CD1c-positive myeloid dendritic cell (primary cell): ENCODE results near the gene PHYKPL.

Source experiments
- DNase-seq: peaks from one replicate; pipeline ENCODE4 v3.0.0-alpha.2; 2016; ENCODE audit errors: extremely low spot score

Gene PHYKPL

DNA sequence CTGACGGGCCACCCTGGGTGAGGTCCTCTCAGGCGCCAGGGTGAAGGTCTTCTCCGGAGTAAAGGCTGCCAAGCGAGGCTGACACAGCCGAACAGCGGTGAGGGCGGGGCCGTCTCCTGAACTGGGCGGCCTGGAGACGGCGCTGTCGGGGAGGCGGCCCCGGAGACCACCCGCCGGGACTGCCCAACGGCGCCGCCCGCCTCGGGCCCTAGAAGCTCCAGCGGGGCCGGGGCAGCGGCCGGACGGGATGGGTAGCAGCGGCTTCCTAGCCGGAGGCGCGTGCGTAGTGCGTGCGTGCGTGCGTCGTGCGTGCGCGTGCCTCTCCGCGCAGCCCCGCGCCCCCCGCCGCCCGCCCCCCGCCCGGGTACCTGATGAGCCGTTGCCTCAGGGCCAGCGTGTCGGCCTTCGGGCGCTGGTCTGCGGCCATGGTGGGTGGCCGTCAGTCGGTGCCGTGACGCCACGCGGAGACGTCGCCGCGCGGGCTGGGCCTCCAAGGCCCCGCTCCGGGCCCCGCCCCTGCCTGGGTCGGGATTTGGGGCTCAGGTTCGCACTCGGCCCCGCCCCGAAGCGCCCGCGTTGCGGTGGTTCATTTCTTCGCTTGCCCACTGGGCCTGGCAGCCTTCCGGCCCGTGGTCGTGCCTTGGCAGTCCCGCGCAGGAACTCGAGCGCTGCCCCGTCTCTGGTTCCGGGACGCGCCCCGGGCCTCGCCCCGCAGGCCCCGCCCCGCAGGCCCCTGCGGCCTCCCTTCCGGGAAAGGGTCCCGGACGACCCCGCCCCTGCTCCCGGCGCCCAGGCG lies at the start of gene PHYKPL:
Gene PHYKPL, minus strand, starts transcription at position 679 of the 796 bp plus-strand sequence. Its CDS starts 252 bp downstream, at position 427.
- DNase-seq = peak; percentile 77

DNA sequence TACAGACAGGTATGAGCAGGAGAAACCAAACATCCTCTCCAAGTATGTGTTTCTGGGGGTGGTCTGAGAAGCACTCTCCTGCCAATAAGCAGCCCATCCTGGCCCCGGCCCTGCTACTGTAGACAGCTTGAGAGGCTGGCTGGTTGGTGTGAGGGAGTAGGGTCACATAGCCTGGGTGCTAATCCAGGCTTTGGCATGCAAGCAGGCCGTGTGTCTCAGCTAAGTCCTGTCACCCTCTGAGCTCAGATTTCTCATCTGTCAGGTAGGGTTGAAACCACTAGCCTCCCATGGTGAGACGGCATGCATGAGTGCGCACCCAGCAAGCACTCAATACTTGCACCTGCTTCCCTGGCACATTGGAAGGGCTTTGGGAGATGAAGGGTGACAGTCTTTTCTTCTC lies 49.8 kb upstream of the PHYKPL start:
- no peak for DNase-seq

DNA sequence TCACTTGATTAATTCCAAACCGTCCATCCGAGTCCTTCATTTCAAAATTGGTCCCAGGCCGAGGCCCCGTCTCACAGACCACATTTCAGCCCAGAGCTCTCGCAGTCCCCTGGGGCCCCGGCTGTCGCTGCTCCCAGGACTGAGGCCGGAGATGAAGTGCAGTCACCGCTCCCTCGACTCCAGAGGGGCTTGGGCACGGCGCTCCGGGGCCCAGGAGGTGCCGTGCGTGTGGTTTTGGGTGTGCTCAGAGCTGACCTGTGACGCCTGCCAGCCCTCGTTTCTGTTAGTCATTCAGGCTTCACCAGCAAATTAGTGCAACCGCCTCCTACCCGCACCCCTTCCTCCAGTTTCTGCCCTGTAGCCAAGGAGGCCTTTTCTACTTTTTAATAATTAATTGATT lies 48.7 kb upstream of the PHYKPL start:
- DNase-seq = no peak

DNA sequence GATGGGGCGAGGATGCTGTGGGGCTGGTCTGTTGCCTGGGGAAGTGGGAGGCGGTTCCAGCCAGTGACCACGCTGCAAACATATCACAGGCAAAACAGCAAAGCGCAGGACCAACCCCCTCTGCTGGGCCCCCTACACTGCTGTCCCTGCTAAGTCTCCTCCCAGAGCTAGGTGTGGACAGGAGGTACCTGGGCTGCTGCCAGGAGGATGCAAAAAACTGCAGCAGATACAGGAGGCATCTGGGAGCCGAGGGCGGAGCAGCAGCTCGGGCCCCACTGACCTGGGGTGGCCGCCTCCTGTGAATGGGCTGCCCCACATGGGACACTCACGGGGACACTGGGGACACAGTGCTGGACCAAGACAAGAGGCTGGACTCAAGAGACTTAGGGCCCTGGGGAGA lies 48.0 kb upstream of the PHYKPL start:
- no peak for DNase-seq

DNA sequence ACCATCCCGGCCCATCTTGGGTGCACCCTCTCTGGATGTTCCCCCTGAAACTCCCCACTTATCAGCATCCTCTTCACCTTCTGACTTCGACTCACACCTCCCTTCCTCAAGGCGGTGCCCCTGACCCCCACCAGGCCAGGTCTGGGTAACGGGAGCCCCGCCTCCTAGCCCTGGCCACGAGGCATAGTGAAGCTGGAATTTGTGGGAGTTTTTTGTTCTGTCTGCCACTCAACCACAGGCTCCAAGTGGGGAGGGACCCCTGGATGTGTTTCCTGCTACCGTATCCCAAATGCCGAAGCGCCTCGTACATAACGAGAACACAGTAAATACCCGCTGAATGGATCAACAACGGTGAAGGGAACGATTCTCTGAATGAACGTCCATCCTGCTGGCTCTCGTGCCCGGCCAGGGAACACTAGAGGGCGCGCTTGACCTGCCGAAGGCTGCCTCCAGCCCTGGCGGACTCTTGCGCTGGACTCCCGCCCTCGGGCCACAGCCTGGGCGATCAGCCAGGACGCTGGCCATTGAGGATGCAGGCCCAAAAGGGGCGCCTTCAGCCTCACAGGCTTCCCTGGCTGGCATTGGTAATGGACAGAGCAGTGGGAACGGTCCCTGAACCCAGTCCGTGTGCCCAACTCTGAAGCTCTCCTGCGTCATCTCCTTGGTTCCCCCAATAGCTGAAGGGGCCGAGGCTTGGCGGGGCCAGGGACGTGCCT lies 47.3 kb upstream of the PHYKPL start:
- DNase-seq = peak; percentile 84

DNA sequence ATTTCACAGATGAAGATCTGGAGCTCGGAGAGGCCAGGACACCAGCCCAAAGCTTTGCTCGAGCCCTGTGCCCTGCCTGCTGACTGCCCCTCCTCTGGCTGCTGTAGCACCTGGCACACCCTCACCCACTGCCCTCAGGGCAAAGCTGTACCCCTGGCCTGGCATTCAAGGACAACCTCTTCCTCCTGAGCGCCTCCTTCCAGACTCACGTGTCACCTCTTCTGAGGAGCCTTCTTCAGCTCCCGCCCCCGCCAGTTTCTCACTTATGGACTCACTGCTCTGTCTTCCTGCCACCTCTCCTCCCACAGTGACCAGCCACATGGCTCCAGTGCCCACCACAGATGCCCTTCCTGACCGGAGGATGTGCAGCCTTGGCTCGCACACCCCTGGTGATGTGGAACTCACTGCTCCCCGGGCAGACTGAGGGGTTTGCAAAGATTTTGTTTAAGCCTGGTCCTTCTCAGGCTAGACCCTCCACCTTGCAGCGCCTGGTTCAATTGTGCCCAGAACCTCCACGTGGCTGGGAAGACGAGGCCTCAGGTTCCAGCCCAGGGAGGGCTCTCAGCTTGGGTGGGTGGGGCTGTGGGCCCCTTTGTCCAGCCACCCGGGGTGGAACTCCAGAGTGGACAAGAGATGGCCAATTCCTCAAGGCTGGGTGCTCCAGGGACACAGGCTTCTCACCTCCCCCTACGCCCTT lies 46.6 kb upstream of the PHYKPL start:
- no peak for DNase-seq

DNA sequence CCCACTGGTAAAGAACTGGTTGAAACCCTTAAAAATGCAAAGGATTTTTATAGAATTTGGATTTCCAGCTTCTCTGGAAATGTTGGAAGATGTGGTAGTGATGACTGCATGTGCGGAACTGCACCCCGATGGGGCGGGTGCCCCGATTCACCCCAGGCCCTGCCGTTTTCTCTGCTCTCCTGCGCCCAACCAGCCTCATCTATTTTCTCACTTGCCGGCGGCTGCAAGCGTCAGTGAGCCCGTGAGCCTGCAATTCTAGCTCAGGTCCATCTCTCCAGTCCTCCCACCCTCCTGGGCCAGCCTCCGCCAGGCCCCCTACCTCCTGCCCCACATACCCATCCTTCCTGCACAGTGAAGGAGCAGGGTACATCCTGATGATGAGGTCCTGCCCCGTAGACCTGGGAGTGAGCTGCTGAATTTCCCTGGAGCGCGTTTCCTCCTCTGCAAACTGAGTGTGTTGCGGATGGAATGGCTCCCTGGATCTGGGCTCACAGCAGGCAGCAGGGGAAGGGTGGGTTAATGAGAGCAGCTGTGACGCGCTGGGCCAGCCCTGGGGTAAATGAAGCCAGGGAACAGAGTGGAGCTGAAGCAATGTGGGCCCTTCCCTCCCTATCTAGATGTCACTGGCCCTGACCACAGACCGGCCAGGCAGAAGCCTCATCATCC lies 45.9 kb upstream of the PHYKPL start:
- DNase-seq = no peak

DNA sequence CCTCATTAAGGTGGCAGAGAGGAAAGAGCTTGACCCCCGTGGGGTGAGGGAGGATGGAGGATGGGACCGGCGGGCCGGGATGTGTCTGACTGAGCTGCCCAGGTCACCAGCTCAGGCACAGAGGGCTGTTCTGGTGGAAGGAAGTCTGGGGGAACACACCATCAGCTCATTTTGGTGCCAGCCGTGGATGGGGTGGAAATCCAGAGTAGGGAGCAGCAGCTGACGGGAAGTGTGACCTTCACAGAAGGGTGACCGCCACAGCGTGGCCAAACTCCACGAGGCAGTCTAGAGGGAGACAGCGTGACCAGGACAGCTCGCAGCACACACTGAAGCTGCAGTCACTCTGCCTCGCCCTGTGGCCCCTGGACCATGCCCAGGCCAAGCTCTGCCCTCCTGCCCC lies 45.3 kb upstream of the PHYKPL start:
- no peak for DNase-seq

DNA sequence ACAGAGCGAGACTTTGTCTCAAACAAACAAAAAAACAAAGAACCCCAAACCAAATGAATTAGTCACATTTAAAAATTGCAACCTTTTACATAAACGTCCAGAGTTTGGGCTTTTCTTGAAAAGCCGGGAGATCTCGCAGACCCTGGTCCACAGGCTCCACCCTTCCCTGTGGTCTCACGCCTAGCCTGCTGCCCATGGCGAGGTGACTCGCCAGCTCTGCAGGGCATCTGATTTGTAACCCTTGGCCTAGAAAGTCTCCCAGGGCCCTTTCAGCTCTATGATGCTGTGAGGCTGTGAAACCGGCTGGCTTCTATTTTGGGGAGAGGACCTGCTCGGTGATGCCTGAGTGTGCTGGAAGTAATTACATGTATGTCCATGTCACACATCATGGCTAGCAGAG lies 44.7 kb upstream of the PHYKPL start:
- no peak for DNase-seq

DNA sequence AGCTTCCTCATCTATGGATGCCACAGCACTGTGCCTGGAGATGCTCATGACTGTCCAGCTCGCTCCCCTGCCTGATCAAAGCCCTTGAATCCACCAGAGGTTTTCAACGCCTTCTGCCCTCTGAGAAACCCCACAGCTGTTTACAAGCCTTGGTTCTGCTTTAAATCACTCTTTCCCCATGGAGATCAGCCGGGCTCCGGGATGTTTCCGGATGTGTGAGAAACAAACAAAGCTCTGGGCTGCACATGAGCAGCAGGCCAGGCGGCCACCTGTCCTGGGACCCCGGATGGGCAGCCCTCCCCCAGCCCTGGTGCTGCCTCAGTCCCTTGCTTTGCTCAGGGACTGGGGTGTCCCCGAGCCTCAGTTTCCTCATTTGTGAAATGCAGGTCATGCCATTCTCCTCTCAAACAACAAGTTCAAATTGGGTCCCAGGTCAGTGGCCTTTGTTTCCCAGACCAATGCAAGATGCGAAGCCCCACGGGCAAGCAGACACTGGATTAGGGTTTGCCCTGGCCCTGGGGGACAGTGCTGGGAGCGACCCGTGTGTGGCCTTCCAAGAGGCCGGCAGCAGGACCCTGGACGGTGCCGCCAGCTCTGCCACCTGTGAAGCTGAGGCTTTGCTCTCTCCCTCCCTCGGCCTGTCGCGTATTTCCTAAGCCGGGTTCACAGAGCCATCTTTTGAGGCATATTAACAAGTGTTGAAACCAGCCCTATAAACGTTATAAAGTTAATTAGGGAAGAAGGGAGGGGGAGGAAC lies 42.4 kb upstream of the PHYKPL start:
- DNase-seq = no peak

DNA sequence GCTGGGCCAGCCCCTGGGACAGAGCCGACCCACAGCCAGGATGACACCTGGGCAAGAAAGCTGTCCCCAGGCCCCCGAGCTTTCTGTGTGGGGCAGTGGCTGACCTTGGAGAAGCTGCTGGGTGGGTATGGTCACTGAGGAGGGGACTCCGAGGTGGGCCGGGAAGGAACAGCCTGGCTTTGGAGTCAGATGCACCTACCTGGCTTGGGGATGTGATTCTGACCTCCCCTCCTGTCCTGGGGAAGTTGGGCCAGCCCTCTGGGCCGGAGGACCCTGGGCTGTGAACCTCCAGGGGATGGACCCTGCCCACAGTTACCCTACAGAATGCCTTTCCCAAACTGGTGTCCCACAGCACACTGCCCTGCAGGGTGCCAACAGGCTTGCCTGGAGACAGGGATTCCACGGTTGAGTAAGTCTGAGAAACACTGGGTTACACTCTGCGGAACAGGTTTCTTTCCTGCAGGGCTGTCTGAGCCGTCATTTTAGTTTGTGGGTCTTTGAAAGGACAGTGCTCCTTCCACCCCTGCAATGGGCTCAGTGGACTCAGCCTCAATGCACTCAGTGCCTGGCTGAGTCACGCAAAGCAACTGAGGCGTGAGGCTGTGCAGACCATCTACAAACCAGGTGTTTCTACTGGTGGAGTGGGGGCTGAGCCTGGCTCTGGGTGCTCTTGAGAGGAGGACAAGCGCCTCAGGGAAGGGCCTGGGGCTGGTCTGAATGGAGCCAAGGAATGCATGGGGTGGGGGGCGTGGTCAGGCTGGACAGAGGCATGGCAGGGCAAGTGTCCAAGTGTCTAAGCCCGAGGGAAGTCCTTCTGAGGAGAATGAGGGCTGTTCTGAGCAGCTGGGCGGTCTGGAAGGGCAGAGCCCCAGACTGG lies 41.3 kb upstream of the PHYKPL start:
- no peak for DNase-seq

DNA sequence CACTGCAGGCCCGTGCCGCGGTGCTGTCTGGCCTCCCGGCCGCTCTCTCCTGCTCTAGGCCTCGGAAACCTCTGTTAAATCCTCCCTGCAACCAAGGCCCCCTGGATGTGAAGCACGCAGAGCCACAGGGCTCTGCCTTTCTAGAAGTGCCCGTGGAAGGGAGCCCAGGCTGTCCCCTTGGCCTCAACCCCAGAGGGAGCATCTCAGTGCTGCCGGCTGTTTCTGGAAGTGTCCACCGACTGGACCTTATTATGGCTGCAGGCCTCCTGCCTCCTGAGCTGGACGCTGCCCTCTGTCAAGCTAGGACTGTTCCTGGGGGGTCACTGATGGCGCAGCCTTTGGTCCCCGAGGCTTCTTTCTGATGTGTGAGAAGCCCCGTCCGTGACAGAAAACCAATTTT lies 40.4 kb upstream of the PHYKPL start:
- no peak for DNase-seq

DNA sequence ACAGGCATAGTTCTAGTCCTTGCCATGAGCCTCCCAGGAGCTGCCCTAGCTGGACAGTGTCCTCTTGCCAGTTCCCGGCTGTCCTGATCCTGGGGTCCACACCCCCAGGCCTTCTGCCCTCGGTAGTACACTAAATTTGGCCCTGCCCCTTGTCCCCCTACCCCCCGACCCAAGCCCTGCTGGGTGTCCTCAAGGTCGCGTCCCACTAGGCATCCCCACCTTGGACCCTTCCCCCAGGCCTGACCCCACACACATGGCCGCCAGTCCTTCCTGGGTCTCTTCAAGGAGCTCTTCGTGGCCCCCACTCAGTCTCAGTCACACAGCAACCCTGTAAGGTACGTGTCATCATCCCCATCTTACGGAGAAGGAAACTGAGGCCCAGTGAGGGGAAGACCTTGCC lies 40.0 kb upstream of the PHYKPL start:
- no peak for DNase-seq

DNA sequence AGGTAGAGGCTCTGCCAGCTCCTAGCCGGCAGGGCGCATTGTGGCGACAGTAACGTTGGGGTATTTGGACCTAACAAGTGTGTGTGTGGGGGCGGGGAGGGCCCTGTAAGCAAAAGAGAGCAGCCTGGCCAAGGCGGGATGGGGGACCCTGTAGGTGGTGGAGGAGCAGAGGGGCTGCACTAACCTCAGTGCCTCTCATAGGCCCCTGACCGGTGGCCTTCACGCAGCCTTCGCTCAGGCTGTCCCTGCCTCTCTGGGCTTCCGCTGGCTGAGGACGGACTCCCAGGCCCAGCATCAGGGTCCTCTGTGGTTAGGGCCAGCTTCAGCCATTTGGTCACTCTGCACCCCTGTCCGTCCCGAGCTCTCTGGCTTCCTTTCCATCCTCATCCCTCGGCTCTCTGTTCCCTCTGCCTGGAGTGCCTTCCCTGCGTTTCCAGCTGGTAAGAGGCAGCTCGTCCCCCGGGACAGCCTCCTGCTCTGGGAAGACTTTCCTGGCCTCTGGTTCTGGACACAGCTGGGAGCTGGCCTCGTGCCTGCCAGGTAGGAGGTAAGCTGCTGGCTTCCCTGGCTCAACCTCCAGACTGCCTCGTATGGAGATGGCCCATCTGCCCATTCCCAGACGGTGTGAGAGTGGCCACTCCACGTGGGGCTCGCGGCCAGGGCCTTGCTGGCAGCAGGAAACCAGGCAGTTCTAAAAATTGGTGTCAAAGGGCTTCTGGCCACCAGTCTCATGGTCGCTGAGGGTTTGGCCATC lies 39.3 kb upstream of the PHYKPL start:
- no peak for DNase-seq

DNA sequence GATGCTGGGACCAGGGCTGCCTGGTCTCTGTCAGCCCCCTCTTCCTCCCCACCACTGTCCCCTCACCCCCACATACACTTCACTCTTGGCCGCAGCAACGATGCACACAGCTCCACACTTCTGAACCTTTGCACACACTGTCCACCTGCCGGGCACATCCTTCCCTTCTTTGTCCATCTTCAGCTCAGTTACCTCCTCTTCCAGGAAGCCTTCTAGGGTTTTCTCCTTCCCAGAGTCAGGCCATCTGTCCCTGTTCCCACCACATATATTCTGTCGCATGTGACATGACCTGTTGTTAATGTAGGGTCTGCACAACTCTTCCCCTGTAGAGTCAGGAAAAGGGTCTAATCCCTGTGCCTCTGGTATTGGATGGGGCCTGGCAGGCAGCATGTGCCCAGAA lies 38.6 kb upstream of the PHYKPL start:
- no peak for DNase-seq

DNA sequence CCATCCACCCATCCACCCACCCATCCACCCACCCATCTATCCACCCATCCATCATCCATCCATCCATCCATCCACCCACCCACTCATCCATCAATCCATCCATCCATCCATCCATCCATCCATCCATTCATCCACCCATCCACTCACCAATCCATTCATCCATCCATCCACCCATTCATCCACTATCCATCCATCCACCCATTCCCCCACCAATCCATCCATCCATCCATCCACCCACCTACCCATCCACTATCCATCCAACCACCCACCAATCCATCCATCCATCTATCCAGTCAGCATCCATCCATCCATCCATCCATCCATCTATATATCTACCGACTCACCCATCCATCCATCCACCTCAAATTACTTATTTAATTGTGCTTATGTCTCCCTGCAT lies 36.9 kb upstream of the PHYKPL start:
- no peak for DNase-seq

DNA sequence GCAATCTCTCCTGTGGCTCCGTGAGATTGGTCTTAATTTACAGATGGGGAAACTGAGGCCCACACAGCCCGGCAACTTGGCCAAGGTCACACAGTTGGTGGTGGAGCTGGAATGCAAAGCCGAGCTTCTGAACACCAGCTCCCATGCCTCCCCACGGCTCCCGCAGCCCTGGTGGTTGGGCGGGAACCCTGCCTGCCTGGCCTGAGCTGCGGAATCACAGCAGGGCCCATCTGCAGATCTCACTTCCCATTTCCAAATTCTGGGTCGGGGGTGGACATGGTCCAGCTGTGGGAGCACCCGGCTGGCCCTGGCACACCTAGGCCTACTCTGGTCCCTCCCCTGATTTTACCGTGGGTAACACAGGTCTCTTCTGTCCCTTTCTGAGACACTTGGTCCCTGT lies 35.3 kb upstream of the PHYKPL start:
- no peak for DNase-seq

DNA sequence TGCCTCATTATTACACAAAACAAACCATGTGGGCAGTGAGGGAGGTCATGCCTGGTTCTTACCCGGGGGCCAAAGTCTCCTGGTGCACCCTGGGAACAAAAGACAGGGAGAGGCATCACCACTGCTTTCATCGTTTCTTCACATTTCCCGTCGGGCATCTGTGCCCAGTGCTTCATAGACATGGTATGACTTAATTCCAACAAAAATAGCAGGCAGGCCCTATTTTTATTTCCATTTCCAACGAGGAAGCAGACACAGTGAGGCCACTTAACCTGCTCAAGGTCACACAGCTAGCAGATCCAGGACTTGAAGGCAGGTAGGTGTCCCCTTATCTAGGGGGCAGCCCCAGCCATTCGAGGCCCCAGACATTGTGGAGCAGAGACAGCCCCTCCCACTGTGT lies 34.6 kb upstream of the PHYKPL start:
- DNase-seq = no peak

DNA sequence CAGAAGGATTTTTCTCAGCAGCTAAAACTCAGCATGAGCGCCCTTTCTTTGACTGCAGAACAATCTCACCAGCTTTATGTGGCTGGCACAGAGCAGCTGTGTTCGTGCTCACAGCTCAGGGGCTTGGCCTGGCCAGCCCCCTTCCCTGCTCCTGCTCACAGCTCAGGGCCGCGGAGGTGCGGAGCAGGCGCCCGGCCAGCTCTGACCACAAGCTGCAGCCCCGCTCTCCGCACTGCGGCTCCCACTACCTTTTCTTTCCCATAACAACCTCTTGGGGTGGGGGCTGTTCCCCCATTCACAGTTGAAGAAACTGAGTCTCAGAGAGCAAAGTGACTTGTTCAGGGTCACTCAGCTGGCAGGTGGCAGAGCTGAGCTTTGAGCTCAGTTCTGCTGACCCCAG lies 34.0 kb upstream of the PHYKPL start:
- DNase-seq = no peak

DNA sequence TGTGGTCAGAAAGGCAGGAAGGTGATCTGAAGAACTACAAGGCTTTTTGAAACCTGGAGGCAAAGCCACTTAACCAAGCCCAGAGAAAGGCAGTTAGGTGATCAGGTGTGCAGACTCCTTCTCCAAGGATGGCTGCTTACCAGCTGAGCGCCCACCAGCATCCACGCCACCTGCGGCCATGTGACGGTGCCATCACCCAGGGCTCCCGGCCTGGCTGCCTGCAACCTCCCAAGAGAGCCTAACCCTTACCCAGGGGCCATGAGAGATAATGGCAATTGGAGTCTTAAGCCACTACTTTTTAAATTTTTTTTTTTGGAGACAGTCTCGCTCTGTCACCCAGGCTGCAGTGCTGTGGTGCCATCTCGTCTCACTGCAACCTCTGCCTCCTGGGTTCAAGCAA lies 33.1 kb upstream of the PHYKPL start:
- DNase-seq = no peak
